Kidney epithelial cell (primary cell): ENCODE measurements around the gene SAT2. TPM values are rescaled to one million over a fixed set of nuclear protein-coding genes. Genes with fewer than 3 reads are reported as not detected.

ENCODE experiments used
- DNase-seq: peaks from one replicate; pipeline ENCODE4 v3.0.0-alpha.2; 2010; ENCODE audit warnings: low read depth
- H3K27me3 ChIP-seq: 2 replicates; pipeline ENCODE4 v1.6.0; 2011; ENCODE audit warnings: low read length; ENCODE audit not compliant: control insufficient read depth, insufficient read depth
- H3K36me3 ChIP-seq: 2 replicates; pipeline ENCODE4 v1.5.1; 2011; ENCODE audit warnings: low read length; ENCODE audit not compliant: control insufficient read depth, insufficient read depth
- H3K4me3 ChIP-seq: 2 replicates; pipeline ENCODE4 v1.5.1; 2011; ENCODE audit warnings: low read depth, mild to moderate bottlenecking, control low read depth, low read length
- total RNA-seq: library from RNA; depleted of rRNA; stranded (reverse); fragments of >200 nt; gene quantifications from 2 replicates; pipeline ENCODE4 v1.2.3, GENCODE V29; 2015
- TF ChIP-seq, protein P1 (sequence below): IDR thresholded peaks from 2 replicates; pipeline ENCODE4 v1.5.1; 2011; ENCODE audit warnings: mild to moderate bottlenecking, moderate library complexity, low read length, control low read depth, inconsistent platforms; ENCODE audit not compliant: insufficient read depth, poor library complexity, severe bottlenecking

Gene SAT2
- total RNA-seq = 61.6 and 76.0 TPM in 2 replicates

GRCh38 chr17:7627250-7628121, at the start of gene SAT2:
Gene SAT2 (minus strand): TSS chr17:7627821. CDS start chr17:7627635, 186 bp downstream.
- peak; percentile 65 for DNase-seq
- H3K36me3 ChIP-seq = no peaks in the 10 kb centered on the region
- H3K27me3 ChIP-seq = no peaks in the 10 kb centered on the region
- TF ChIP-seq, protein P1, sequence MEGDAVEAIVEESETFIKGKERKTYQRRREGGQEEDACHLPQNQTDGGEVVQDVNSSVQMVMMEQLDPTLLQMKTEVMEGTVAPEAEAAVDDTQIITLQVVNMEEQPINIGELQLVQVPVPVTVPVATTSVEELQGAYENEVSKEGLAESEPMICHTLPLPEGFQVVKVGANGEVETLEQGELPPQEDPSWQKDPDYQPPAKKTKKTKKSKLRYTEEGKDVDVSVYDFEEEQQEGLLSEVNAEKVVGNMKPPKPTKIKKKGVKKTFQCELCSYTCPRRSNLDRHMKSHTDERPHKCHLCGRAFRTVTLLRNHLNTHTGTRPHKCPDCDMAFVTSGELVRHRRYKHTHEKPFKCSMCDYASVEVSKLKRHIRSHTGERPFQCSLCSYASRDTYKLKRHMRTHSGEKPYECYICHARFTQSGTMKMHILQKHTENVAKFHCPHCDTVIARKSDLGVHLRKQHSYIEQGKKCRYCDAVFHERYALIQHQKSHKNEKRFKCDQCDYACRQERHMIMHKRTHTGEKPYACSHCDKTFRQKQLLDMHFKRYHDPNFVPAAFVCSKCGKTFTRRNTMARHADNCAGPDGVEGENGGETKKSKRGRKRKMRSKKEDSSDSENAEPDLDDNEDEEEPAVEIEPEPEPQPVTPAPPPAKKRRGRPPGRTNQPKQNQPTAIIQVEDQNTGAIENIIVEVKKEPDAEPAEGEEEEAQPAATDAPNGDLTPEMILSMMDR = no peak
- peak within 1 kb of the TSS; percentile 75 for H3K4me3 ChIP-seq

DNA sequence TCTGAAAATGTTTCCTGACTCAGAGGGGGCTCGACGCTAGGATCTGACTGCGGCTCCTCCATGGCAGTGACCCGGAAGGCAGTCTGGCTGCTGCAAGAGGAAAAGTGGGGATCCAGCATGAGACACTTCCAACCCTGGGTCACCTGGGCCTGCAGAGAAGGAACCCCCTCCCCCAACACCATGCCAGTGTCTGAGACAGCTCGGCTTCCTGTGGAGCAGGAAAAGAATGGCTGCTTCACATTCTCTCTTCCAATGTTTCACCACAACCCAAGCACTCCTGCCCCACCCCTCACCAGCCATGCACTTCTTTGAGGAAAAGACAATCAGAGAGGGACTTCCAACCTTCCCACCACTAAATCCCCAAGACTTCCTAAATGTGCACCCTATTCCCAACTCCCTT, 48.9 kb upstream of the SAT2 start:
- H3K27me3 ChIP-seq = no peaks in the 10 kb centered on the region
- no peak overlapping the region for H3K4me3 ChIP-seq
- TF ChIP-seq, protein P1 = no peak
- no peak for DNase-seq
- H3K36me3 ChIP-seq = peaks cover 4% of the 10 kb centered on the region

DNA sequence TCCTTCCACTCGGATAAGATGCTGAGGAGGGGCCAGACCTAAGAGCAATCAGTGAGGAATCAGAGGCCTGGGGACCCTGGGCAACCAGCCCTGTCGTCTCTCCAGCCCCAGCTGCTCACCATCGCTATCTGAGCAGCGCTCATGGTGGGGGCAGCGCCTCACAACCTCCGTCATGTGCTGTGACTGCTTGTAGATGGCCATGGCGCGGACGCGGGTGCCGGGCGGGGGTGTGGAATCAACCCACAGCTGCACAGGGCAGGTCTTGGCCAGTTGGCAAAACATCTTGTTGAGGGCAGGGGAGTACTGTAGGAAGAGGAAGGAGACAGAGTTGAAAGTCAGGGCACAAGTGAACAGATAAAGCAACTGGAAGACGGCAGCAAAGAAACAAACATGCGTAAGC, 47.3 kb upstream of the SAT2 start:
- Histone ChIP-seq H3K27me3 (no peaks in the 10 kb centered on the region), H3K36me3 (peaks cover 4% of the 10 kb centered on the region), H3K4me3 (no peak overlapping the region)
- DNase-seq = no peak
- TF ChIP-seq, protein P1 = no peak

GRCh38 chr17:7673239-7673638, 45.6 kb upstream of the SAT2 start:
- DNase-seq = no peak
- Histone ChIP-seq H3K27me3 (no peaks in the 10 kb centered on the region), H3K36me3 (peaks cover 4% of the 10 kb centered on the region), H3K4me3 (no peak overlapping the region)
- TF ChIP-seq, protein P1 = peak; percentile 31

DNA sequence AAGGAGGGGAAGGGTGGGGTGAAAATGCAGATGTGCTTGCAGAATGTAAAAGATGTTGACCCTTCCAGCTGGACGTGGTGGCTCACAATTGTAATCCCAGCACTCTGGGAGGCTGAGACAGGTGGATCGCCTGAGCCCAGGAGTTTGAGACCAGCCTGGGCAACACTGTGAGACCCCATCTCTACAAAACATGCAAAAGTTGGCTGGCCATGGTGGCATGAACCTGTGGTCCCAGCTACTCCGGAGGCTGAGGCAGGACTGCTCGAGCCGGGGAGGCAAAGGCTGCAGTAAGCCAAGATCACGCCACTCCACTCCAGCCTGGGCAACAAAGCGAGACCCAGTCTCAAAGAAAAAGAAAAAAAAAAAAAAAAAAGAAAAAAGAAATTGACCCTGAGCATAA, 40.9 kb upstream of the SAT2 start:
- TF ChIP-seq, protein P1 = no peak
- Histone ChIP-seq H3K27me3 (no peaks in the 10 kb centered on the region), H3K4me3 (no peak overlapping the region), H3K36me3 (peaks cover under 1% of the 10 kb centered on the region)
- DNase-seq = no peak
